ENCODE results near the gene CSNK2B.
A peak's percentile ranks its signal among the peaks of the same experiment; 100 is the strongest.

CSNK2B gene

DNA sequence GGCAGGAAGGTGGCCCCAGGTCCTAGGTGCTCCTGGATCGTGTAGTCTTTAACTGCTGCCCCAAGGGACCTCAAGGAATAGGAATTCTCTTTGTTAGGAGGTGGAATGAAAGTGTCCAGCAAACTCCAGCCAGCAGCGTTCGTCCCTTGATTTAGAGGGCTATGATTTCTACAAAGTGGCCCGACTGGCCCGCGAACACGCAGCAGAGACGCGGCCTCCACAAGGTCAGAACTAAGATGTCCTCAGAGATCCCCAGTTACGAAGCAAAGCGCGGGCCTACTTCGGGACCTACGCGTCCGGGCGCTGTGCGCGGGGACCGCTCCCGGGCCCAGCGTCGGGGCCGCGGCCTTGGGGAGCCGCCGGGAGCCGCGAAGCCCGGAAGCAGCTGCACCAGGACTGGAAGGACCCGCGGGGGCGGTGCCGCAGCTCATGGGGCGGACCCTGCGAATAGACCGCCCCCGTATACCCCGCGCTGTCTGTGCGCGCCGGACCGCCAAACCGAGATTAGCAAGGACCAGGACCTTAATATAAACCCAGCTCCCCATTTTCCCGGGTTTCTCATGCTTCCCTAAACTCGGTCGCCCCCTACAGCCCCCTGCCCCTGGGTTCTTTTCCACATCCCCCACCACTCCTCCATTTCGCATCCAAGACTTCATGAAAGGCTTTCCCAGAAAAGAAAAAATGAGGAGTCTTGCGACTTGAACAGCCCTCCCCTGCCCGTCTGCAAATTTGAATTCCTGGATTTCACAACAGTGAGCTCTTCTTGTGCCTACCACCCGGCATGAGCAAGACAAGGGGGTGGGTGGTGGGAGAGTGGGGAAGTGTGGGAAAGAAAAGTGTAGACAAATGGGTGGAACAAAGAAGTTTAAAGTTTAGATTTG lies 5.3 kb upstream of the CSNK2B start, which contains the start of gene C6orf47:
C6orf47 (minus strand) TSS at position 398 of the 881 bp plus-strand sequence. CDS start 831 bp downstream, outside the sequence.
- FAIRE-seq (no peak), DNase-seq (ENCODE audit: low spot score) (peak; percentile 58)

DNA sequence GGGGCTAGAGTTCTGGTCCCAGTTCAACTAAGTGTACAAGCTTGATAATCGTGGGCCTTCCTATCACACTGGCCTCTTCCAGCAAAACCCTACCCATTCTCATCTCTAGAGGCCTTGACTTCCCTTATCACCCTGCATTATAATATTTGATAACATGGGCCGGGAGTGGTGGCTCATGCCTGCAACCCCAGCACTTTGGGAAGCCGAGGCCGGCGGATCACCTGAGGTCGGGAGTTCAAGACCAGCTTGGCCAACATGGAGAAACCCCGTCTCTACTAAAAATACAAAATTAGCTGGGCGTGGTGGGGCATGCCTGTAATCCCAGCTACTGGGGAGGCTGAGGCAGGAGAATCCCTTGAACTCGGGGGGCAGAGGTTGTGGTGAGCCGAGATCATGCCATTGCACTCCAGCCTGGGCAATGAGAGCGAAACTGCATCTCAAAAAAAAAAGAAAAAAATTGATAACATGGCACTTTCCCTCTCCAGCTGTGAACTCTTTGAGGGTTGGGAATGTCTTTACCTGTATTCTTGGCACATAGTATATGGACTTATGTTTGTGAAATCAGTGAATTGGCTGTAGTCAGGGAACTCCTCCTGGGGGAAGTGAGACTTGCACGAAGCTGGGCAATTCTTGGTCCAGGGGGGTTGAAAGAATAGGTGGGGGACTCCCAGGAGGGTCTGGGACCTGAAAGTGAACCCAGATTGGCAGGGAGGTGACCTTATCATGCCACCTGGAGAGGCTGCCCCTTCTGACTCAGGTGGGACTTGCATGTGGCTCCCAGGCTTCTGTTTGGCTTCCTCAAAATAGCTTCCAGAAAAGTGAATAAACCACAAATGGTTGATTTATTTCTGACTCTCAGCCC lies 4.4 kb upstream of the CSNK2B start:
- DNase-seq (ENCODE audit: low spot score) (no peak), FAIRE-seq (no peak)

DNA sequence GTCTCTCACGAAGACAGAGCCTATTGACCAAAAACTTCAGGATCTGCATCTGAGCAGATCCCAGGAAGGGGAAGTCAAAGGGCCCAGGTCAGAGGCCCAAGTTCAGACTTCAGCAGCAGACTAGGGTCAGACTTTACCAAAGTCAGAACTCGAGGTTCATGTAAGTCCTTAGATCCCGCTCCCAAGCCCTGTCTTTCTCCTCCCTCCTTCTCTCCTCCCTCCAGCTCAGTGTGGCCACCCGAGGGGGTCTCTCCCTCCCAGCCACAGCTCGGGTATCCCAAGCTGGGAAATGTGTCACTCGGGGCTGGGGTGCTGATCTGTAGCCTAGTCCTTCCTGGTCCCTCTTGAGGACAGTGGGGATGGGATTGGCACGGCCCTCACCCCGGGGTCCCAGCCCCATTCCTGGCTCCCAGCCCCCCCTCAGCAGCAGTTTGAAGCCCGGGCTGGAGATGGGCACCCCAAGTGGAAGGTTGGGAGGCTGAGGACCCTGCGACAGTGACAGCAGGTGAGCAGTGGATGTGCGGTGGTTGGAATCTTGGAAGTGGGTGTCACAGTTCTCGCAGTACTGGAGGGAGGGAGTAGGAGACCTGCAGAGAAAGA lies 3.7 kb upstream of the CSNK2B start:
- FAIRE-seq: no peak

GRCh38 chr6:31663126-31663960 lies 2.5 kb upstream of the CSNK2B start:
- no peak for DNase-seq (ENCODE audit: low spot score)
- no peak for FAIRE-seq

More for the DNA sequence above, 3.7 kb upstream of the CSNK2B start:
- DNase-seq (ENCODE audit: low spot score): no peak

GRCh38 chr6:31663961-31664789 lies 1.7 kb upstream of the CSNK2B start:
- no peak for FAIRE-seq

DNA sequence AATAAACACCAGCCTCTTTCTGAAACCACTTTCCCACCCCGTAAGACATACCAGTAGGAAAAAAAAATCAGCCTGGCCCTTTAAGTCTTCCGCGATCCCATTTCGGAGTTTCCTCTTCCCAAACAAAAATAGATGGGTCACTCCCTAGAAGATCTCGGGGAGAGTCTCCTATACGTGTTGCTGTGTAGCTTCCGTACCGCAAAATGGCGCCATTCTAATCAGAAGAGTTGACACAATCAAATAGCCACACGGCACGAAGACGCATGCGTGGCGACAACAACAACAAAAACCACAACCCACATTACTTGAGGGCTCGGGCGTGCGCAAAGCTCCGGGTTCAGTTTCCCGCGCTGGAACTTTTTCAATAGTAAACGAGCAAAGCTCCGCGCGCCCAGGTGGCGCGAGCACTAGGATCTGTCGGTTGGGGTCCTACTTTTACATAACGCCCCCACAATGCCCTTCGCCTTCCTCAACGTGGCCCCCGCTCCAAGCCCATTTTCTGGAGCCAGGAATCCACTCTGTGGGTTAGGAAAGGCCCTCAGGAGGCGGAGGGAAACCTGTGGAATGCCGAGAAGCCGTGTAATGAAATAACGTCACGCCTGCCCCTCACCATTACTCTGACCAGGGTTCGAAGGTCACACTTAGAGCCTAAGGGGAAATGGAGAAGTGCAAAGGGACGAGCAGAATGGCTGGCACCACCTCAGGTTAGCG lies 935 bp upstream of the CSNK2B start, which contains the start of gene GPANK1:
GPANK1 (minus strand) TSS at position 208 of the 711 bp plus-strand sequence. CDS start 519 bp downstream, outside the sequence.
- FAIRE-seq: no peak
- DNase-seq (ENCODE audit: low spot score): peak; percentile 45

More at GRCh38 chr6:31663961-31664789, 1.7 kb upstream of the CSNK2B start:
- DNase-seq (ENCODE audit: low spot score): peak; percentile 65

GRCh38 chr6:31666337-31666965 lies 571 bp downstream of the CSNK2B start:
- no peak for FAIRE-seq

GRCh38 chr6:31669676-31670075 lies 3.8 kb downstream of the CSNK2B start, which contains the start of gene LY6G5B:
TSS of gene LY6G5B (plus strand) at chr6:31669976. CDS start at chr6:31670951, 975 bp downstream.
- DNase-seq (ENCODE audit: low spot score) (no peak), FAIRE-seq (no peak)

More at GRCh38 chr6:31666337-31666965, 571 bp downstream of the CSNK2B start:
- no peak for DNase-seq (ENCODE audit: low spot score)

- DNase-seq (ENCODE audit: low spot score): no peak
- FAIRE-seq: no peak
Measured at GRCh38 chr6:31676322-31676903, 10.5 kb downstream of the CSNK2B start.

DNA sequence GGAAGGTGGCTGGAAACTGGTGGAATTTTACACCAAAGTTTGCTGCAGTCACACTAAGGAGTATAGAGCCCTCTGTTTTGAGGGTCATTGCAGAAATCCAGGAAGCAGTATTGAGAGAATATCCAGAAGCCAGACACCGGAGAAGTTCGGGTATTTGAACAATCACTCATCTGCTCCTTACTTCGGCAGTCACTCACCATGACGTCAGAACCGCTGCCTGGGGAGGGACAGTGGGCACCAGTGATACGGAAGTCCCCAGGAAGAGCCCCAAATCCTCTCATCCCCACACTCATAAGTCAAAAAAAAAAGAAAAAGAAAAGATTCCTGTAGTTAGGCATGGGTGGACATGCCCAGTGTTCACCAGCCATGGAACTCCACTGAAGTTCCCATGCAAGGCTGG lies 11.0 kb downstream of the CSNK2B start:
- no peak for DNase-seq (ENCODE audit: low spot score)
- no peak for FAIRE-seq

DNA sequence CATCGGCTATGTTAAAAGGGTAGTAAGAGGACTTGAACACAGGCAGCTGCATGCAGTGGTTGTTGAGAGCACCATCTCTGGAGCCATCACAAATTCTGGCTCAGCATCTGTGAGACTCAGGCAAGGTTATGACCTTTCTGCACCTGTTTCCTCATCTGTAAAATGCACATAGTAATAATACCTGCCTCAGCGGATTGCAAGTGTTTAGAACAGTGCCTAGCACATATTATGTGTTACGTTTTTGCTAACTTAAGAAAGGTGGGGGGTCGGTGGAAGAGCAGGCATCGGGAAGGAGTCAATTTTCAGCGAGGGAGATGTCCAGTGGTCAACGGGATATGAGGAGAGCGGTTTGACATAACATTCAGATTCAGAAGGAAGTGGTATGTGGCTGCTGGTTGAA lies 12.1 kb downstream of the CSNK2B start:
- DNase-seq (ENCODE audit: low spot score) (no peak), FAIRE-seq (no peak)

DNA sequence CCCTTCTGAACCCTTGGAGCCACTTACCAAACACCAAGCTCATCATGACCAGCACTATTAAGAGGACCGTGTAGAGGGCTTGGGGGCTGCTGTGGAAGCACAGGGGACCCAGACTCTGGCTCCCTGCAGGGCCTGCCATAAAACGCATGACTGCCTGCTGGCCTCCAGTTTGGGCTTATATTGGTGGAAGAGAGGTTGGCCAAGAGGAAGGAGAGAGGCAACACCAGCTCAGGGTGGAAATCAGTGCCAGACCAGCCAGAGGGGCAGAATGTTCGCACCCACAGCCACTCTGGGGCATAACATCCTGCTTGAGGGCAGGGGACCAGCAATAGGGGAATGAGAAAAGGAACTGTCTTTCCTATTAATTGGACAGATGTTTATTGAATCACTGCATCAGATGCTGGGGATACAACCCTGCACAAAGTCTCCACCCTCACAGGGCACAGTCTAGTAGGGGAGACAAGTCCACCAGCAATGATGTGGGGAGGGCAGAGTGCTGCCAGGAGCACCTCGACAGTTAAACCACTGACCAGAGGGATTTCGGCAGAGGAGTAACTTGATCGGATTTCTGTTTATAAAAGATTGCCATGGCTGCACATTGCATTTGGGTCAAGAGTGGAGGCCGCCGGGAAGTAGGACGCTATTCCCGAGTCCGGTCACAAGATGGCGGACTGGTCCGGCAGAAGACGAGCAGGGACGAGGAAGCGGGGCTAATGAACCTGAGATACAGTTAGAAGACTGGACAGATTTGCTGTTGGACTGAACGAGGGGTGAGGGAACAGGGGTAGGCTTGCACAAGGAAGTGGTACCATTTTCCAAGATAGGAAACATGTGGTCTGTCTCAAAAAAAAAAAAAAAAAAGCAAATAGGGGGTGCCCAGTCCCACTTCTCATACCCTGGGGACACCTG lies 14.6 kb downstream of the CSNK2B start, which contains the start of gene LY6G5C:
LY6G5C (minus strand) TSS at position 842 of the 909 bp plus-strand sequence; CDS start at position 148, 694 bp downstream.
- FAIRE-seq: no peak
- DNase-seq (ENCODE audit: low spot score): peak; percentile 67

- FAIRE-seq: no peak
- no peak for DNase-seq (ENCODE audit: low spot score)
Measured at GRCh38 chr6:31681135-31681671, 15.3 kb downstream of the CSNK2B start.

DNA sequence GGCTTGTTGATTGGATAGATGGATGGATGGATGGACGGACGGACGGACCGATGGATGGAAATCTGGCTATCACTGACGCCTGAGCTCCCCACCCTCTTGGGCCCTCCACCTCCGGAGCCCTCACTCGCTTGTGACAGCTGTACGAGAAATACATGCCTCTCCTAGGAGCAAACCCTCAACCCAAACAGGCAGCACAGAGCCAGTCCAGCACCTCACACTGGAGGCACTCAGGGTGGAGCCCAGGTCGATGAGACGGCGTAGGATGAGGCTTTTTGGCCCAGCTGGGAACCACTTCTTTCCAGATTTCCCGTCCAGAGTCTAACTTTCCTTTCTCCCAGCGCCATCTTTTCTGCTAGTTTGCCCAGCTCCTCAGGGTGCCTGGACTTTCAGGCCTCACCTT lies 17.7 kb downstream of the CSNK2B start:
- FAIRE-seq (no peak), DNase-seq (ENCODE audit: low spot score) (no peak)

DNA sequence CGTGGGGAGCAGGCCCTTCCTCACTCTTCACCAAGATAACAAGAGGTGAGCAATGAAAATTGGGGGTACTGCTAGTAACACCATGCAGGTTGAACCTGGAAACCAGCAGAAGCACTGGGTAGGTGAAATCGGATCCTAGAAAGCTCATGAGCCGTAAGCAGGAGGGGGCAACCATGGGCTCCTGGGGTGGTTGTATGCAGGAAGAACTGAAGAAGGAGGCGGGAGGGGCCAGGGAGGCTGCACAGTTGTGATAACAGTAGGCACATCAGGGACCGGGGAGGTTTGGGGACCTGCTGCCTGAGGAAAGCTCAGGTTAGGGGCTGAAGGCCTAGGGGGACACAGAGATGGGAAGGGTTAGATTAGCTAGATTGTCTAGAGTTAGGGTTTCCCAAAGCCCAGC lies 20.6 kb downstream of the CSNK2B start:
- FAIRE-seq: no peak
- DNase-seq (ENCODE audit: low spot score): no peak

DNA sequence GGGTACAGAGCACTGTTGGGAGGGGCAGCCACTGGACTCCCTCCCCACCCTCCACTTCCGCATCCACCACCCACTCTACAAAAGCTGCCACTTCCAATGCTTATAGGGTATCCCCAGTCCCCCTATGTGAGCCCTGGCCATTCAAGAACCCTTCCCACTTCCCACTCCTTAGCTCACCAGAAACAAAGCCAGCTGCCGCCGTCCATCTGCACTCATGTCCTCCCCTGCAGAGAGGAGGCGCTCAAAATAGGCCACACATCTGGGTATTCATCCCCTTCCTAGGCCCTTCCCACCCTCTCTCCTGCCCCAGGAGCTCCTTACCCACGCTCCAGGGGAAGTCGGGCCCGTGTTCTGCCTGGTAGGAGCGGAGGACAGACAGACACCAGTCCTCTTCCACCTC lies 21.4 kb downstream of the CSNK2B start:
- DNase-seq (ENCODE audit: low spot score) (no peak), FAIRE-seq (no peak)
